Cardiac septum (tissue), 1 donor: Measurements from ENCODE around the gene LPO. TPM values are rescaled to one million over a fixed set of nuclear protein-coding genes. Genes with fewer than 3 reads are reported as not detected.

ENCODE experiments used
- DNase-seq: peaks from one replicate; pipeline ENCODE4 v3.0.0-alpha.2; 2020; ENCODE audit warnings: low spot score
- intact Hi-C: fragments of 100-400 bp; cut with DNase I; formaldehyde crosslinking; loops from one replicate; pipeline ENCODE4 v1.14.0; 2022
- total RNA-seq: library from RNA; stranded (reverse); fragmentation: NEBNext Ultra II Directional; extraction: Animal tissue kit (Norgen Biotek cat#: 25700); gene quantifications from one replicate; pipeline ENCODE4 v1.2.1, GENCODE V29; 2021
- donor health status: DM: no; HTN: no; CAD: no.

The LPO gene
- total RNA-seq, 1 donor from 2014 or later, result not detected

DNA sequence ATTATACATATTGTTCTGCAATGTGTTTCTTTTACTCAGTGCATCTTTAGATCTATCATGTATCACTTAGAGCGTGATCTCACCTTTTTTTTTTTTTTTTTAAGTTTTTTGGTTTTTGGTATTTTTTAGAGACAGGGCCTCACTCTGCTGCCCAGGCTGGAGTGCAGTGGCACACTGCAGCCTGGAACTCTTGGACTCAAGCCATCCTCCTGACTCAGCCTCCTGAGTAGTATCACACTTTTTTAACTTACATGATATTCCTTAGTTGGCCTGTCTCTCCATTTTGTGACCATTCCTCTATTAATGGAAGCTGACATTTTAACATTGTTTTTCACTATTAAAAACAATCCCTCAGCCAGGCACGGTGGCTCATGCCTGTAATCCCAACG, 47.0 kb downstream of the LPO start:
- intact Hi-C loops, result no loop called here
- DNase-seq, result no peak

DNA sequence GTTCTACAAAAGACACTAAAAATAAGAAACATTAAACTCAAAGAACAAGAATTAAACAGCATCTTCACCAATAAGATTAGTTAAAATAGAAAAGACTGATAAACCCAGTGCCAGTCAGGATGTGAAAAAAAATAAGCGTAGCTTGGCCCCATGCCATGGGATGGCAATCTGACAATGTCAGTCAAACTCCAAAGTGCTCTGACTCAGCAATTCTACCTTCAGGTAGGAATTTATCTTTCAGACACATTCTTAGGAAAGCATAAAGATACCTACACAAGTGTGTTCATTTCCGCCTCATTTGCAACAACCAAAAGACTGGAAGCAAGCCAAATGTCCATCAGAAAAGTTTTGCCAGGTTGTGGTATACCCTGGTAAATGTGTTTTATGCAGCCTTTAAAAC, 51.5 kb downstream of the LPO start:
- DNase-seq, result no peak
- intact Hi-C loops, result no loop called here

DNA sequence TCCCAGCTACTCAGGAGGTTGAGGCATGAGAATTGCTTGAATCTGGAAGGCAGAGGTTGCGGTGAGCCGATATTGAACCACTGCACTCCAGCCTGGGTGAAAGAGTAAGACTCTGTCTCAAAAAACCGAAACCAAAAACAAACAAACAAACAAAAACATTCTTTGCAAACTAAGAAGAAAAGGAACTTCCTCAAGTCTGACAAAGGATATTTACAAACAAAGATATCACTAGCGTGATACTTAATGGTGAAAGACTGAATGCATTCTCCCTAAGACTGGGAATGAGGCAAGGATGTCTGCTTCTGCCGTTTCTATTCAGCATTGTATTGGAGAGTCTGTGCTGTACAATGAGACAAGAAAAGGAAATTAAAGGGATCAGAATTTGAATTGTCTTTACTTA, 52.9 kb downstream of the LPO start:
- no peak for DNase-seq
- intact Hi-C loops, result no loop called here

GRCh38 chr17:58294034-58294433, 55.6 kb downstream of the LPO start:
- no peak for DNase-seq
- intact Hi-C loops, result no loop called here

GRCh38 chr17:58300336-58300735, 62.0 kb downstream of the LPO start:
- DNase-seq, result peak; percentile 41
- intact Hi-C loops, result no loop called here

DNA sequence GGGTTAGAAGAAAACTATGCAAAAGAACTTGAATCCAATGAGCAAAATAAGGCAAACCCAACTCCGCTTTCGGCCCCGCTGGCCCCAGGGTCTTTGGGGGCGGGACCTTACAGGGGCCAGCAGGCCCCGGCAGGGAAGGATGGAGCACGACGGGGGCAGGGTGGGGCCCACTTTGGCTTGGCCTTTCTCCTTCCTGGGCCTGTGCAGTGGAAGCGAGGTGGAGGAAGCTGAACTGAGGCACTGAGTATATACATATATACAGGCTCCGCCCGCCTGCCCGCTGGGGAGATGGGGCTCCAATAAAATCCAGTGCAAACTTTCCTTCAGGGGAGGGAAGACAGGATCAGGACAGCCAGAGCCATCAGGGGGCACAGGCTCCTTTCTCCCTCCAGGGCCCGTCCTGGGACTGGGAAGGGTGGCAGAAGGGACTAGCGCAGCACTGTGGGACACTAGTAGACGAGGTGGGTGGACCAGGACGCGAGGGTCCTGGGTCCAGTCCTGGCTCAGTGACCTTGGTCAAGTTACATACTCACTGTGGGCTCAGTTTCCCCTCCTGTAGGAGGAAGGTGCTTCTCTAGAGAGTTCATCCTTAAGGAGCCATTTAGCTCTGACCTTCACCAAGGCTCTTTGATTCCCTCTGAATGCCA, 63.2 kb downstream of the LPO start:
- peak; percentile 65 for DNase-seq
- intact Hi-C loops, result no loop called here

DNA sequence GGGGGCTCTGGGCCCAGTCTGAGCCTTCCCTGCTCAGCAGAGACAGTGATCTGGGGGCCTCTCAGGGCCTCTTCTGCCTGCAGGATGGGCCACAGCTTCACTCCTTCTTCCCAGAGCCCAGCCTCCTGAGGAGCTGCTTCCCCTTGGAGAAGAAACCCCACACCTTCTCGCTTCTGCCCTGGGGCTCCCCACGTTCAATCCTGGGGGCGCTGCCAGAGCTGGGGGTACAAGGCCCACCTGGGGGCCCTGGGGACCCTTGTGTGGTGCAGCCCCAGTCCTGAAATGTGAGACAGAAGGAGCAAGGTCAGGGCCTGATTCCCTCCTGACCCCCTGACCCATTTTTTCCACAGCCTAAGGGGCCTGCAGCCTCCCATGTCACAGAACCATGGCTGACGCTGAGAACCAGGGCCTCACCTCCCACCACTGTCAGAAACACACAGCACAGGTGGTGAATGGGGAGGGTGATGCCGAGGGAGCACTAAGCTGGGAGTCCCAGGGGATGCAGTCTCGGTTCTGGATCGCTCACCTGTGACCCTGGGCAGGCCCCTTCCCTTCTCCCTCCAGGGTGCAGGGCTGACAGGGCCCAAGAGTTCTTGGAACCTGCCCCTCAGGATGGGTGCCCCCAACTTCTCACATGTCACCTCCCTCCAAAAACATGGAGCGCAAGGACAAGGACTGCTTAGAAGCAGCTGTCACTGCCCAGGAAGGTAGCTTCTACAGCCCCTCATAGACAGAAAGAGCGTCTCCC, 64.0 kb downstream of the LPO start:
- DNase-seq, result peak; percentile 39
- intact Hi-C loops, result no loop called here

GRCh38 chr17:58302919-58303585, 64.7 kb downstream of the LPO start:
- DNase-seq, result peak; percentile 71
- intact Hi-C loops, result no loop called here

DNA sequence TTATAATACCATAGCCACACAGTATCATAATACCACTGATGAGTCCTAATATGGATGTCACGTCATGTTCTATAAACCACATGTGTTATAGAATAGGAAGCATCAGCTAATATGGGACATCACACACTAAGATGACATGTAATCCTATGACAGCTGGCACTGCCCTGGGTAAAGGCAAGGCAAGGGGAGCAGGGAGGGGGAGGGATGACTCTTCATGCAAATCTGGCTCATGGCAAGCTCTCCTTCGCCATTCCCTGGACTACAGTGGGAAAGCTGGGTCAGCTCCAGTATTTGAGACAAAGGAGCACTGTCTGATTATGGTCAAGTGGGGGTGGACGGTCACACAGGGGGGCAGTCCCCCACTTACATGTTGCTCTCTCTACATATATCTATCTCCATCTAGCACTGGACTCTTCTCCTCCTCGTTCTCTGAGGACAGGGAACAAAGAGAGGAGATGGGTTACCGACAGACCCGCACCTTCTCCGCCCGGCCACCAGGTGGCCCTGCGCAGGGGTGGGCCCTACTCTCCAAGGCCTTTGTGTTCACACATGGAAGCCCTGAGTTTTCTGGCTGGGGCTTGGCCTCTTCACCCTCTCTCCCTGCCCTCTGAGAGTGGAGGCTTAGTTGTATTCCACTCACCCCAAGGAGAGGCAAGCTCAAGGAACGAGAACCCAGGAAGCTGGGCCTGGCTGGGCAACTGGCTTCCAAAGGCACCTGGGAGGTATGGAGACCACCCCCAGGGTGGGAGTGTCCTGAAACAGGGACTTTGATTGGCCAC, 65.8 kb downstream of the LPO start:
- intact Hi-C loops, result no loop called here
- peak; percentile 84 for DNase-seq

DNA sequence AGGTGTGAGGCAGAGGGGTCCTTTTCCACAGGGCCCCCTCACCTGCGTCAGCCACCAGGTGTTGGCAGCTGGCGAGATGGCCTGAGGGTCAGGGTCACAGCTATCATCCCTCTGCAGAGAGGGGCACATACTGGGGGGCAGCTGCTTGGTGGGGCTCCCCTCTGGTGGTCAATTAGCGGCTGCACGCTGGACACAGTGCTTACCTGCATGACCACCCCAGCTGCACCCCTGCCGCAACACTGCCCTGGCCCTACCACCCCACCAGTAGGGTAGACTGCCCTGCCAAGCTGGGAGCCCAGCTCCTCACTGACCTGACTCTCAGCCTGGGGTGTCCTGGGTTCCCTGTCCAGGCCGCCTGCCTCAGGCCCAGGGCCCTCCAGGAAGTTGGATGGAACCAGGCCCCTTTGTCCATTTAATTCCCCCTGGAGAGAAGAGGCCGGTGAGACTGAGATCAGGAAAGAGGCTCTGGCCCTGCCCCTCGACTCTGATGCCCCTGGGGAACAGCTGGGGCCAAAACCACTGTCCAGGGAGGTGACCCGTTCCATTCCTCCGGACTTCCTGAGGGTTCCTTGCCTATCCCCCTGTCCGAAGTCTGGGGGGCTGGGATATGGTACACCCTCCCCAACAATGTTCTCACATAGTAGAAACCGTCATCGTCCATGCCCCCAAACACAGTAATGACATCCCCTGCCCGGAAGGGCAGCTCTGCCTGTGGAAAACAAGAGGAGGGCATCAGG, 66.5 kb downstream of the LPO start:
- DNase-seq, result peak; percentile 67
- intact Hi-C loops, result no loop called here

DNA sequence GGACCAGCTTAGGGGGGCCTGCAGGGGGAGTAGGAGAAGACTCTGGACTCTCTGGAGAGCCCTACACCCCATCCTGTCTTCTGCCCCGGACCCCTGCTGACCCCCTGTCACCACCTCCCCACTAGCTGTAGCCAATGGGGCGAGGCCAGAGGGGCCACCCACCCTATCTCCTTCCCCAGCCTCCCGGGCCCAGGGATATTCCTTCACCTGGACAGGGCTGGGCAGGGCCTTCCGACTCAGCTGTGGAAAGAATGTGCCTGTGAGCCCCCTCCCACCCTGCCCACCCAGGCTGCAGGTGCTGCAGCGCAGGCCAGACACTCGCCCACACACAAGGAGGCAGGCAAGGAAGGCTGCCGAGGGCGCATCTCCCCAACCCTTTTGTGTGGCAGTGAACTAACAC, 67.2 kb downstream of the LPO start:
- peak; percentile 19 for DNase-seq
- intact Hi-C loops, result no loop called here

GRCh38 chr17:58306131-58306951, 68.0 kb downstream of the LPO start:
- intact Hi-C loops, result no loop called here
- peak; percentile 51 for DNase-seq

DNA sequence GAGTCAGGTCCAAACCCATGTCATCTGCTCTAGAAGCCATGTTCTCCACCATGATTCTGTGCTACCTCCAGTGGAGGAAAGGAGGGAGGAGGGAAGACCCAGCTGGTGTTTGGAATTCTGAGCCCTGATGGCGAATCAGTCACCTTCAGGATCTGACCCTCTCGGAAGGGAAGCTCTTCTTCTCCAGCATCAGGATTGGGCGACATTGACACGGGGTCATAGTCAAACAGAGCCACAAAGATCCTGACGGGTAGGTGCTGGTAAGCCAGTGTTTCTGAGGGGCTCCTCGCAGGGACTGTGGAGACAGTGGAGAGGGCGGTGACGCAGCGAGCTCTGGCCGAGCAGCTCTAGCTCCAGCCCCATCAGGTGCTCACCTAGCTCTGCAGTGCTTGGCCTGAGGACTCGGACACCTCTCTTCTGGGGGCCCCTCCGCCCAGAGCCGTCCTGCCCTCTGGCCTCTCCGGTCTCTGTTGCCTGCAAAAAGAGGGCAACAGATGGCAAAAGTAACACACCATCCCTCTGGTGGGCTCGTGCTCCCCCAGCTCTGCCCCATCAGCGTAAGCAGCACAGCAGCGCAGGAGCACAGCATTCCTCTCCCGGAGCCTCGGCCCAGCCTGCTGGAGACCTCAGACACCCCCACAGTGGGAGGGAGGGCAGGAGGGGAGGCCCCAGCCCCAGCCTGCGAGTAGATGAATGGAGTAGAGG, 69.2 kb downstream of the LPO start:
- peak; percentile 54 for DNase-seq
- intact Hi-C loops, result no loop called here

GRCh38 chr17:58308173-58308984, 70.0 kb downstream of the LPO start:
- DNase-seq, result peak; percentile 78
- intact Hi-C loops, result no loop called here

GRCh38 chr17:58308985-58309917, 70.9 kb downstream of the LPO start:
- intact Hi-C loops, result no loop called here
- DNase-seq, result peak; percentile 70

DNA sequence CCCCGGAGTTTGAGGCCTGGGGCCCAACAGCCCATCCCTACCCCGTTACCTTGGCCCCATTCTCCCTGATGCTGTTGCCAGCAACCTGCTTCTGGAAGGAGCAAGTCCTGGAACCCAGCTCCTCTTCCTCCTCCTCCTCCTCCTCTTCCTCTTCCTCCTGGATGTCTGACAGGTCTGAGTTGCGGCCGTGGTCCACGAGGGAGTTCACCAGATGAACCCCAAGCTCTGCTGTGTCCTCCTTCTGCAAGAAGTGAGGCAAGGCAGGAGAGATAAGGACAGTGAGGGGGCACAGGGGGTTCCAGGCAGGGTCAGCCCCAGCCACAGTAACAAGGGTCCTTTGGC, 71.5 kb downstream of the LPO start:
- DNase-seq, result no peak

More for the DNA sequence above, 71.5 kb downstream of the LPO start:
- intact Hi-C loops, result no loop called here
